ENCODE measurements around the gene RSPO3. TPM values are rescaled to one million over a fixed set of nuclear protein-coding genes. Genes with fewer than 3 reads are reported as not detected.
"Not testable (repeated sequence)": the region's sequence is repeated elsewhere in the genome, so short reads cannot be mapped to it uniquely, and the experiment has no call there.

Gene RSPO3
- total RNA-seq, 1 experiment from 2014 or later, result 0.11 TPM

- Mint-ChIP-seq H3K27ac (ENCODE audit: unreplicated experiment) (no peak overlapping the region), H3K4me3 (ENCODE audit: unreplicated experiment) (no peak overlapping the region), H3K27me3 (ENCODE audit: insufficient read depth, unreplicated experiment) (peaks cover 6% of the 10 kb centered on the region), H3K9me3 (ENCODE audit: unreplicated experiment) (no peaks in the 10 kb centered on the region), H3K36me3 (ENCODE audit: insufficient read depth, unreplicated experiment) (no peaks in the 10 kb centered on the region), H3K4me1 (ENCODE audit: low read depth, unreplicated experiment) (no peaks in the 10 kb centered on the region)
- Histone ChIP-seq H3K4me1 (0 out of 2 replicates have a peak, but pooled peaks cover 1% of the 10 kb centered on the region), H3K36me3 (ENCODE audit: control insufficient read depth, insufficient read depth, low read length) (no peaks in the 10 kb centered on the region), H3K9me3 (no peaks in the 10 kb centered on the region), H3K27me3 (replicated peaks; ENCODE audit: control insufficient read depth, insufficient read depth, low read length) (no peaks in the 10 kb centered on the region), H3K4me3 (ENCODE audit: low read depth, low read length) (no peak overlapping the region)
- POLR2A ChIA-PET, result no interaction called here
- intact Hi-C loops (cut with micrococcal nuclease; ENCODE audit: unreplicated experiment), result no loop called here
- no peak for TF ChIP-seq CTCF (IDR thresholded peaks at IDR 0.05; ENCODE audit: insufficient read depth in 1 of 2, low read depth in 1 of 2, low read length in 1 of 2, severe bottlenecking in 1 of 2, unreplicated experiment in 1 of 2)
- DNase-seq, result no peak
- CTCF ChIA-PET, result no interaction called here
- no TSS peak for BruUV-seq (replicated peaks)
Measured at GRCh38 chr6:127221201-127221600, 102.7 kb downstream of the RSPO3 start.

- POLR2A ChIA-PET, result no interaction called here
- no peaks in the 10 kb centered on the region for H3K9me3 Mint-ChIP-seq (ENCODE audit: unreplicated experiment)
Measured at GRCh38 chr6:127222418-127222817, 103.9 kb downstream of the RSPO3 start.

GRCh38 chr6:127225497-127225896 lies 107.0 kb downstream of the RSPO3 start:
- Histone ChIP-seq H3K27me3 (replicated peaks; ENCODE audit: control insufficient read depth, insufficient read depth, low read length) (no peaks in the 10 kb centered on the region), H3K4me3 (ENCODE audit: low read depth, low read length) (no peak overlapping the region), H3K36me3 (ENCODE audit: control insufficient read depth, insufficient read depth, low read length) (no peaks in the 10 kb centered on the region), H3K9me3 (no peaks in the 10 kb centered on the region), H3K4me1 (no peaks in the 10 kb centered on the region)
- POLR2A ChIA-PET, result no interaction called here
- Mint-ChIP-seq H3K4me3 (ENCODE audit: unreplicated experiment) (no peak overlapping the region), H3K27ac (ENCODE audit: unreplicated experiment) (no peak overlapping the region), H3K27me3 (ENCODE audit: insufficient read depth, unreplicated experiment) (peaks cover 6% of the 10 kb centered on the region), H3K9me3 (ENCODE audit: unreplicated experiment) (peaks cover 13% of the 10 kb centered on the region), H3K4me1 (ENCODE audit: low read depth, unreplicated experiment) (no peaks in the 10 kb centered on the region), H3K36me3 (ENCODE audit: insufficient read depth, unreplicated experiment) (no peaks in the 10 kb centered on the region)
- no peak for DNase-seq
- intact Hi-C loops (cut with micrococcal nuclease; ENCODE audit: unreplicated experiment), result no loop called here
- no peak for TF ChIP-seq CTCF (IDR thresholded peaks at IDR 0.05; ENCODE audit: insufficient read depth in 1 of 2, low read depth in 1 of 2, low read length in 1 of 2, severe bottlenecking in 1 of 2, unreplicated experiment in 1 of 2)
- CTCF ChIA-PET, result interaction anchor here (0.9 kb wide), 1 partner anchor 41 kb away, joined by 4 read pairs; the partner anchor contains the start of gene RNF146
- BruUV-seq (replicated peaks), result no TSS peak

More at GRCh38 chr6:127222418-127222817, 103.9 kb downstream of the RSPO3 start:
- H3K4me1 Mint-ChIP-seq (ENCODE audit: low read depth, unreplicated experiment), result no peaks in the 10 kb centered on the region
- Histone ChIP-seq H3K4me3 (ENCODE audit: low read depth, low read length) (no peak overlapping the region), H3K36me3 (ENCODE audit: control insufficient read depth, insufficient read depth, low read length) (no peaks in the 10 kb centered on the region), H3K9me3 (no peaks in the 10 kb centered on the region), H3K4me1 (no peaks in the 10 kb centered on the region), H3K27me3 (replicated peaks; ENCODE audit: control insufficient read depth, insufficient read depth, low read length) (no peaks in the 10 kb centered on the region)
- peaks cover 6% of the 10 kb centered on the region for H3K27me3 Mint-ChIP-seq (ENCODE audit: insufficient read depth, unreplicated experiment)
- CTCF ChIA-PET, result no interaction called here
- no peak for DNase-seq
- no peak overlapping the region for H3K4me3 Mint-ChIP-seq (ENCODE audit: unreplicated experiment)
- BruUV-seq (replicated peaks), result no TSS peak
- no peak overlapping the region for H3K27ac Mint-ChIP-seq (ENCODE audit: unreplicated experiment)
- TF ChIP-seq CTCF (IDR thresholded peaks at IDR 0.05; ENCODE audit: insufficient read depth in 1 of 2, low read depth in 1 of 2, low read length in 1 of 2, severe bottlenecking in 1 of 2, unreplicated experiment in 1 of 2), result no peak
- intact Hi-C loops (cut with micrococcal nuclease; ENCODE audit: unreplicated experiment), result no loop called here
- H3K36me3 Mint-ChIP-seq (ENCODE audit: insufficient read depth, unreplicated experiment), result no peaks in the 10 kb centered on the region

- H3K4me3 ChIP-seq (ENCODE audit: low read depth, low read length); DNase-seq; H3K36me3 ChIP-seq (ENCODE audit: control insufficient read depth, insufficient read depth, low read length); H3K27ac Mint-ChIP-seq (ENCODE audit: unreplicated experiment); H3K9me3 ChIP-seq; H3K4me3 Mint-ChIP-seq (ENCODE audit: unreplicated experiment); H3K27me3 ChIP-seq (replicated peaks; ENCODE audit: control insufficient read depth, insufficient read depth, low read length); intact Hi-C loops (cut with micrococcal nuclease; ENCODE audit: unreplicated experiment); H3K4me1 ChIP-seq; POLR2A ChIA-PET; H3K27me3 Mint-ChIP-seq (ENCODE audit: insufficient read depth, unreplicated experiment); BruUV-seq (replicated peaks); H3K36me3 Mint-ChIP-seq (ENCODE audit: insufficient read depth, unreplicated experiment); H3K4me1 Mint-ChIP-seq (ENCODE audit: low read depth, unreplicated experiment): not testable (repeated sequence)
- peaks cover 33% of the 10 kb centered on the region for H3K9me3 Mint-ChIP-seq (ENCODE audit: unreplicated experiment)
- CTCF ChIA-PET, result interaction anchor here (1.2 kb wide), 1 partner anchor 33 kb away, joined by 3 read pairs; the partner anchor contains the start of gene RNF146
Measured at GRCh38 chr6:127233819-127234218, 115.3 kb downstream of the RSPO3 start.
